Measurements from ENCODE around the gene C7orf33.

Gene C7orf33

GRCh38 chr7:148630078-148630477 is 39.5 kb downstream of the C7orf33 start:
- no peak for DNase-seq

DNA sequence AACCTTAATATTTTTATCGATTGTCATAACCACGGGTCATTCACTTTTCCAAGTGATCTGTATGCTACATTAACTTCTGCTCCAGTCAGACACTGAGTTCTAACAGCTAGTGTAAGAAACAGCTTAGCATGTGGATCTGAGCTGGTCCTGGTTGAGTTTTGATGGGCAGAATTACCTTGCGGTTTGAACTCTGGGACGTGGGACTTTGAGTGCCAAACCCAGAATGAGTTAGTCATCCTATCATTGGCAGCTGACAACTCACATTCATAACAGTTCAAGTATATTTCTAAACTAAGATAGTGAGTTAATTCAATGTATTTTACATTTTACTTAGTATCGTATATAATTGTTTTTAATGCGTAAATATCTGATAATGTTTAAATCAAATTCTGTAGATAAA is 43.2 kb downstream of the C7orf33 start:
- no peak for DNase-seq

- no peak for DNase-seq
Observed at GRCh38 chr7:148637094-148637493, 46.5 kb downstream of the C7orf33 start.

DNA sequence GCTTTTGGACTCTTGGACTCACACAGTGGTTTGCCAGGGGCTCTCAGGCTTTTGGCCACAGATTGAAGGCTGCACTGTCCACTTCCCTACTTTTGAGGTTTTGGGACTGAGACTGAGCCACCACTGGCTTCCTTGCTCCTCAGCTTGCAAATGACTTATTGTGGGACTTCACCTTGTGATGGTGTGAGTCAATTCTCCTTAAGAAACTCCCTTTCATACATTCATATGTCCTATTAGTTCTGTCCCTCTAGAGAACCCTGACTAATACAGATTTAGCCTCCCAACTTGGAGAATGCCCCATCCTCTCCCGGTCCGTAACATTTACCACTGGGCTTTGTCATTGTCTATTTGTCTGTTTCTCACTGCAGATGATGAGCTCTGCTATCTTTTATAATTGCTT is 55.3 kb downstream of the C7orf33 start:
- no peak for DNase-seq

GRCh38 chr7:148650232-148650858 is 59.8 kb downstream of the C7orf33 start:
- no peak for DNase-seq

- DNase-seq, result no peak
Observed at GRCh38 chr7:148652773-148653172, 62.2 kb downstream of the C7orf33 start.

DNA sequence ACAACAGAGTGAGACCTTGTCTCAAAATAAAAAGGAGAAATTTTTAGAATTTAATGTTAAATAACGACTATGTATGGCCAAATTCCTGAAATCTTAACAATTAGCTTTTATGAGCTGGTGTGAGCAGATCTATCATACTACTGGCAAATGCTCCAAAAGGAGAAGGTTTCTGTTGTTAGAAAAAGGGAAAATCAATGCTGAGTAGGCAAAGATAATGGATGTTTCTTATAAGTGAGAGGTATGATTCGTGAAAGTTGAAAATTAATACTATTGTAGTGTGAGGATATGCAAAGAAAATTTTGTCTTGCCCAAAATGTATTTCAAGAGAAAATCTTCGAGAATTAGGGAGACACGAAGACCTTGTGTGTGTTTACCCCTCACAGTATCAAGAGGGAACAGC is 67.4 kb downstream of the C7orf33 start:
- no peak for DNase-seq

GRCh38 chr7:148661471-148661870 is 70.9 kb downstream of the C7orf33 start:
- no peak for DNase-seq

GRCh38 chr7:148662646-148663045 is 72.1 kb downstream of the C7orf33 start:
- no peak for DNase-seq

DNA sequence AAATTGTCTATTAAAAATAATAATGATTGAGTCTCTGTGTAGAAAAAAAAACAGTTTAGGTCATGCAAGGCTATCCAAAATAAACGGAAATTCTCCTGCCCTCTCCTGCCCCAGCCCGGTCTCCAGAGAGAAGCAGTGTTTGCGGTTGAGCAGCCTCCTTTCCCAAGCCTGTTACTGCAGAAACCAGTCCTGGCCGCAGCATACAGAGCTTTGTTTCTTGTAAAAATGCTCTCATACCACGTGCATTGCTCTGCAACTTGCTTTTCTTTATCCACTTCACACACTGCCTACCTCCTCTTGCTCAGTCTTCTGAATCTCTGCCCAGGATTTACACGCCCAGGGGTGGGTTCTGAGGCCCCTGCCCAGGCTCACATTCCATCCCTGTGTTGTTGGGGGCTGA is 73.8 kb downstream of the C7orf33 start:
- DNase-seq, result no peak

DNA sequence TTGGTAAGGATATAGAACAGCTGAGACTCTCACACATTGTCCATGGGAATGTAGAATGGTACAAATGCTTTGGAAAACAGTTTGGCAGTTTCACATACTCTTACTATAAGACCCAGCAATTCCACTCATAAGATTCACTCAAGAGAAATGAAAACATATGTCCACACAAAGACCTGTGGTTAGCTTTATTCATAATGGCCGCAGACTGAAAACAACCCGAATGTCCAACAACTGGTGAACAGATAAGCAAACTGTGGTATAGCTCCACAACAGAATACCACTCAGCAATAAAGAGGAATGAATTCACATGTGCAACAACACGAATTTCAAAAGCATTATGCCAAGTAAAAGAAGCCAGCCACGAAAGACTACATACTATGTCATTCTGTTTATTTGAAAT is 74.7 kb downstream of the C7orf33 start:
- DNase-seq, result no peak

All from stimulated activated CD4-positive, alpha-beta T cell treated with anti-CD3 and anti-CD28 coated beads, Interleukin-1b, Interleukin-23, amount 100 ng/mL, for 48 hours (primary cell).